HG03159 (cell line): ENCODE measurements around the gene WNT3A.

Source experiments
- ATAC-seq: cut with Tn5 transposase; IDR thresholded peaks from one replicate; pipeline ENCODE4 v1.9.1; 2021; ENCODE audit warnings: mild to moderate bottlenecking, moderate library complexity; ENCODE audit not compliant: unreplicated experiment

WNT3A gene

GRCh38 chr1:228097333-228098081, 90.7 kb downstream of the WNT3A start:
- ATAC-seq = no peak

GRCh38 chr1:228098323-228098931, 91.6 kb downstream of the WNT3A start:
- ATAC-seq = no peak

- no peak for ATAC-seq
Observed at GRCh38 chr1:228099331-228099732, 92.5 kb downstream of the WNT3A start.

GRCh38 chr1:228100822-228101613, 94.2 kb downstream of the WNT3A start:
- ATAC-seq = no peak

GRCh38 chr1:228101614-228101993, 94.8 kb downstream of the WNT3A start:
- ATAC-seq = no peak

GRCh38 chr1:228101994-228102790, 95.4 kb downstream of the WNT3A start:
- peak; percentile 32 for ATAC-seq

GRCh38 chr1:228102791-228103620, 96.2 kb downstream of the WNT3A start, which contains the start of gene C1orf35:
Gene C1orf35, minus strand, starts transcription at chr1:228103325. Its CDS starts 98 bp downstream, at chr1:228103227.
- ATAC-seq = peak; percentile 71

GRCh38 chr1:228104526-228105269, 97.9 kb downstream of the WNT3A start:
- no peak for ATAC-seq

GRCh38 chr1:228105270-228105995, 98.6 kb downstream of the WNT3A start:
- no peak for ATAC-seq

GRCh38 chr1:228105996-228106799, 99.4 kb downstream of the WNT3A start:
- ATAC-seq = no peak

- no peak for ATAC-seq
Observed at GRCh38 chr1:228106800-228107054, 99.9 kb downstream of the WNT3A start.

- ATAC-seq = no peak
Observed at GRCh38 chr1:228107636-228108035, 100.8 kb downstream of the WNT3A start.

GRCh38 chr1:228108055-228108690, 101.4 kb downstream of the WNT3A start:
- no peak for ATAC-seq

- ATAC-seq = no peak
Observed at GRCh38 chr1:228108742-228109072, 101.9 kb downstream of the WNT3A start.

- ATAC-seq = peak; percentile 92
Observed at GRCh38 chr1:228109073-228109961, 102.5 kb downstream of the WNT3A start, which contains the start of gene MRPL55. Gene MRPL55, minus strand, starts transcription at chr1:228109299. Its CDS starts 1,039 bp downstream, at chr1:228108260.

- ATAC-seq = no peak
Observed at GRCh38 chr1:228109962-228110488, 103.2 kb downstream of the WNT3A start.
